Measurements from ENCODE around the gene STUM. TPM values are rescaled to one million over a fixed set of nuclear protein-coding genes. Genes with fewer than 3 reads are reported as not detected.
A peak's percentile ranks its signal among the peaks of the same experiment; 100 is the strongest.

STUM gene
- total and polyA plus RNA-seq, 8 donors, result 0.15 to 2.1 (median 1.4) TPM

GRCh38 chr1:226541631-226542622, 6.6 kb upstream of the STUM start:
- TF ChIP-seq CTCF (IDR thresholded peaks at IDR 0.05), result no peak
- peaks cover 0 to 10% of the 10 kb centered on the region in 2 donors for H3K27me3 ChIP-seq
- peaks cover 0 to 11% of the 10 kb centered on the region in 2 donors for H3K4me1 ChIP-seq
- ATAC-seq (no peak), DNase-seq (no peak)
- H3K9me3 ChIP-seq, result no peaks in the 10 kb centered on the region
- no peak overlapping the region for H3K4me3 ChIP-seq
- H3K36me3 ChIP-seq, result no peaks in the 10 kb centered on the region
- intact Hi-C loops (cut with DNase I), result no loop called here
- no peak overlapping the region for H3K27ac ChIP-seq

GRCh38 chr1:226542623-226543103, 5.9 kb upstream of the STUM start:
- H3K27me3 ChIP-seq, result peaks cover 0 to 17% of the 10 kb centered on the region in 2 donors
- peaks cover 0 to 13% of the 10 kb centered on the region in 2 donors for H3K4me1 ChIP-seq
- H3K27ac ChIP-seq, result no peak overlapping the region
- no peak for TF ChIP-seq CTCF (IDR thresholded peaks at IDR 0.05)
- intact Hi-C loops (cut with DNase I), result no loop called here
- no peaks in the 10 kb centered on the region for H3K9me3 ChIP-seq
- H3K36me3 ChIP-seq, result no peaks in the 10 kb centered on the region
- DNase-seq, result peak in 1 of 4 donors; percentile 46
- no peak overlapping the region for H3K4me3 ChIP-seq
- peak; percentile 77 for ATAC-seq

GRCh38 chr1:226545836-226546596, 2.5 kb upstream of the STUM start:
- Histone ChIP-seq H3K4me1 (peaks cover 16 to 39% of the 10 kb centered on the region in 2 donors), H3K36me3 (no peaks in the 10 kb centered on the region), H3K27ac (no peak overlapping the region), H3K4me3 (no peak overlapping the region), H3K27me3 (peaks cover 16 to 51% of the 10 kb centered on the region in 2 donors), H3K9me3 (no peaks in the 10 kb centered on the region)
- no peak for DNase-seq
- ATAC-seq, result no peak
- no peak for TF ChIP-seq CTCF (IDR thresholded peaks at IDR 0.05)
- intact Hi-C loops (cut with DNase I), result no loop called here

GRCh38 chr1:226546926-226547325, 1.6 kb upstream of the STUM start:
- H3K27me3 ChIP-seq, result peaks cover 16 to 60% of the 10 kb centered on the region in 2 donors
- no peak for TF ChIP-seq CTCF (IDR thresholded peaks at IDR 0.05)
- ATAC-seq (no peak), DNase-seq (no peak)
- peaks cover 16 to 37% of the 10 kb centered on the region in 2 donors for H3K4me1 ChIP-seq
- no peaks in the 10 kb centered on the region for H3K9me3 ChIP-seq
- no peaks in the 10 kb centered on the region for H3K36me3 ChIP-seq
- intact Hi-C loops (cut with DNase I), result no loop called here
- no peak overlapping the region for H3K4me3 ChIP-seq
- no peak overlapping the region for H3K27ac ChIP-seq

Data from left lung (tissue), 10 donors.